K562 (cell line): ENCODE data around the gene TPGS2.

Source experiments
- KLF10 ChIP-seq: fragments of 250-450 bp; sonication (Bioruptor Pico); IDR thresholded peaks from 2 replicates; pipeline ENCODE4 v1.6.1; 2021; ENCODE audit warnings: matching md5 sums
- SREBF2 ChIP-seq: sonication (generic); formaldehyde crosslinking; IDR thresholded peaks from 2 replicates; pipeline ENCODE4 v1.4.0; 2020; ENCODE audit warnings: mild to moderate bottlenecking, missing genetic modification reagents
- TEAD2 ChIP-seq: fragments of 450-650 bp; IDR thresholded peaks from 2 replicates; pipeline ENCODE4 v1.6.1; 2016; ENCODE audit warnings: missing genetic modification characterization, control low read depth, missing compliant biosample characterization
- TF ChIP-seq, protein P1 (sequence below), 3 experiments: IDR thresholded peaks in 2 of 3; conservative IDR thresholded peaks in 1 of 3; 2 replicates each; pipeline ENCODE4 v1.5.1; 2011 to 2012; ENCODE audit warnings: low read length in 3 of 3, mild to moderate bottlenecking in 3 of 3, control low read depth in 2 of 3, improper control_type of control experiment in 1 of 3, inconsistent platforms in 1 of 3, low read depth in 1 of 3, mixed read lengths in 1 of 3, moderate library complexity in 1 of 3; ENCODE audit not compliant: insufficient read depth in 2 of 3
- TF ChIP-seq, protein P2 (sequence below): sonication (generic); formaldehyde crosslinking; IDR thresholded peaks from 2 replicates; pipeline ENCODE4 v1.9.0; 2022; ENCODE audit warnings: mild to moderate bottlenecking, missing genetic modification reagents
- TF ChIP-seq, protein P3 (sequence below): fragments of 450-650 bp; IDR thresholded peaks from 2 replicates; pipeline ENCODE4 v1.6.1; 2018; ENCODE audit not compliant: partially characterized antibody

DNA sequence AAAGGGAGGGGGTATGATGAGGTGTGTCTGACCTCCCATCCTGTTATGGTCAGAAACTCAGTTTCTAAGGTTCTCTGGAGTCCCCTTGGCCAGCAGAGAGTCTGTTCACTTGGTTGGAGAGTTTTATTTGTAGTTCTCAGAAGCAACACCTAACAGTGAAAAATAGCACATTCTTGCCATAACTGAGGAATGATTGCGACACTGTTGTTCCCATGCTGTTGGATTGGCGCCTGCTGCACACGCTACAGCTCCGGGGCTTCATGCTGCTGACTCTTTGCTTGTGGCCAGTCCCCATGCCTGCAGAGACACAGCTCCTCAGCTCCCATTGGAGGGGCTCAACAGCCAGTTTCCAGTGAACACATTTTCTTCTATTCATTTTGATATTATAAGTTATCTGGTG, 42.1 kb downstream of the TPGS2 start:
- TF ChIP-seq, protein P1, sequence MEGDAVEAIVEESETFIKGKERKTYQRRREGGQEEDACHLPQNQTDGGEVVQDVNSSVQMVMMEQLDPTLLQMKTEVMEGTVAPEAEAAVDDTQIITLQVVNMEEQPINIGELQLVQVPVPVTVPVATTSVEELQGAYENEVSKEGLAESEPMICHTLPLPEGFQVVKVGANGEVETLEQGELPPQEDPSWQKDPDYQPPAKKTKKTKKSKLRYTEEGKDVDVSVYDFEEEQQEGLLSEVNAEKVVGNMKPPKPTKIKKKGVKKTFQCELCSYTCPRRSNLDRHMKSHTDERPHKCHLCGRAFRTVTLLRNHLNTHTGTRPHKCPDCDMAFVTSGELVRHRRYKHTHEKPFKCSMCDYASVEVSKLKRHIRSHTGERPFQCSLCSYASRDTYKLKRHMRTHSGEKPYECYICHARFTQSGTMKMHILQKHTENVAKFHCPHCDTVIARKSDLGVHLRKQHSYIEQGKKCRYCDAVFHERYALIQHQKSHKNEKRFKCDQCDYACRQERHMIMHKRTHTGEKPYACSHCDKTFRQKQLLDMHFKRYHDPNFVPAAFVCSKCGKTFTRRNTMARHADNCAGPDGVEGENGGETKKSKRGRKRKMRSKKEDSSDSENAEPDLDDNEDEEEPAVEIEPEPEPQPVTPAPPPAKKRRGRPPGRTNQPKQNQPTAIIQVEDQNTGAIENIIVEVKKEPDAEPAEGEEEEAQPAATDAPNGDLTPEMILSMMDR (IDR thresholded peaks at IDR 0.05 in 2 of 3, conservative IDR thresholded peaks at IDR 0.05 in 1 of 3; ENCODE audit: insufficient read depth in 2 of 3, low read depth in 1 of 3, low read length in 3 of 3) = no peak
- TF ChIP-seq, protein P2, sequence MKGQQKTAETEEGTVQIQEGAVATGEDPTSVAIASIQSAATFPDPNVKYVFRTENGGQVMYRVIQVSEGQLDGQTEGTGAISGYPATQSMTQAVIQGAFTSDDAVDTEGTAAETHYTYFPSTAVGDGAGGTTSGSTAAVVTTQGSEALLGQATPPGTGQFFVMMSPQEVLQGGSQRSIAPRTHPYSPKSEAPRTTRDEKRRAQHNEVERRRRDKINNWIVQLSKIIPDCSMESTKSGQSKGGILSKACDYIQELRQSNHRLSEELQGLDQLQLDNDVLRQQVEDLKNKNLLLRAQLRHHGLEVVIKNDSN (CRISPR knock-in tag) = no peak
- TF ChIP-seq SREBF2 (CRISPR knock-in tag) (no peak), KLF10 (CRISPR knock-in tag) (no peak), TEAD2 (no peak)
- TF ChIP-seq, protein P3, sequence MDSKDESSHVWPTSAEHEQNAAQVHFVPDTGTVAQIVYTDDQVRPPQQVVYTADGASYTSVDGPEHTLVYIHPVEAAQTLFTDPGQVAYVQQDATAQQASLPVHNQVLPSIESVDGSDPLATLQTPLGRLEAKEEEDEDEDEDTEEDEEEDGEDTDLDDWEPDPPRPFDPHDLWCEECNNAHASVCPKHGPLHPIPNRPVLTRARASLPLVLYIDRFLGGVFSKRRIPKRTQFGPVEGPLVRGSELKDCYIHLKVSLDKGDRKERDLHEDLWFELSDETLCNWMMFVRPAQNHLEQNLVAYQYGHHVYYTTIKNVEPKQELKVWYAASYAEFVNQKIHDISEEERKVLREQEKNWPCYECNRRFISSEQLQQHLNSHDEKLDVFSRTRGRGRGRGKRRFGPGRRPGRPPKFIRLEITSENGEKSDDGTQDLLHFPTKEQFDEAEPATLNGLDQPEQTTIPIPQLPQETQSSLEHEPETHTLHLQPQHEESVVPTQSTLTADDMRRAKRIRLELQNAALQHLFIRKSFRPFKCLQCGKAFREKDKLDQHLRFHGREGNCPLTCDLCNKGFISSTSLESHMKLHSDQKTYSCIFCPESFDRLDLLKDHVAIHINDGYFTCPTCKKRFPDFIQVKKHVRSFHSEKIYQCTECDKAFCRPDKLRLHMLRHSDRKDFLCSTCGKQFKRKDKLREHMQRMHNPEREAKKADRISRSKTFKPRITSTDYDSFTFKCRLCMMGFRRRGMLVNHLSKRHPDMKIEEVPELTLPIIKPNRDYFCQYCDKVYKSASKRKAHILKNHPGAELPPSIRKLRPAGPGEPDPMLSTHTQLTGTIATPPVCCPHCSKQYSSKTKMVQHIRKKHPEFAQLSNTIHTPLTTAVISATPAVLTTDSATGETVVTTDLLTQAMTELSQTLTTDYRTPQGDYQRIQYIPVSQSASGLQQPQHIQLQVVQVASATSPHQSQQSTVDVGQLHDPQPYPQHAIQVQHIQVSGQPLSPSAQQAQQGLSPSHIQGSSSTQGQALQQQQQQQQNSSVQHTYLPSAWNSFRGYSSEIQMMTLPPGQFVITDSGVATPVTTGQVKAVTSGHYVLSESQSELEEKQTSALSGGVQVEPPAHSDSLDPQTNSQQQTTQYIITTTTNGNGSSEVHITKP = no peak
